Hepatocyte (in vitro differentiated cells): ENCODE data around the gene PPP1R9A.

ENCODE experiments used
- CTCF ChIP-seq: fragments of 200-600 bp; sonication (generic); IDR thresholded peaks from 2 replicates; pipeline ENCODE4 v1.5.1; 2016; ENCODE audit warnings: antibody characterized with exemption, mild to moderate bottlenecking; ENCODE audit not compliant: poor library complexity
- EZH2 ChIP-seq: fragments of 200-600 bp; sonication (generic); IDR thresholded peaks from 2 replicates; pipeline ENCODE4 v1.6.1; 2016; ENCODE audit warnings: antibody characterized with exemption, mild to moderate bottlenecking, borderline replicate concordance
- EZH2phosphoT487 ChIP-seq: fragments of 200-600 bp; sonication (generic); IDR thresholded peaks from one replicate; pipeline ENCODE4 v1.6.1; 2018; ENCODE audit warnings: antibody characterized with exemption, mild to moderate bottlenecking, low read depth, moderate library complexity; ENCODE audit not compliant: unreplicated experiment, severe bottlenecking

- TF ChIP-seq CTCF (no peak), EZH2 (no peak), EZH2phosphoT487 (no peak)
These were observed 236.9 kb downstream of the PPP1R9A start for GRCh38 chr7:95144256-95144655.
